Stimulated activated naive CD8-positive, alpha-beta T cell treated with anti-CD3 and anti-CD28 coated beads, Interleukin-15, amount 100 ng/mL, for 72 hours (primary cell): Measurements from ENCODE around the gene RAB17.
"Not testable (repeated sequence)": the region's sequence is repeated elsewhere in the genome, so short reads cannot be mapped to it uniquely, and the experiment has no call there.

Experiments used
- ATAC-seq: fragments of 150-1000 bp; cut with Tn5 transposase; 2 replicates; pipeline ENCODE4 v1.10.0; 2021; ENCODE audit warnings: mild to moderate bottlenecking, moderate library complexity
- DNase-seq, 2 donors: peaks; one replicate each; pipeline ENCODE4 v3.0.0; 2021 to 2022
- H3K27ac Mint-ChIP-seq, 2 donors: one replicate each; pipeline ENCODE4 v1.8.0; 2022; ENCODE audit warnings: mild to moderate bottlenecking in 2 of 2, mixed read lengths in 2 of 2, moderate library complexity in 2 of 2
- H3K27me3 Mint-ChIP-seq: one replicate; pipeline ENCODE4 v1.8.0; 2022; ENCODE audit warnings: mixed read lengths
- H3K4me1 Mint-ChIP-seq: one replicate; pipeline ENCODE4 v1.8.0; 2022; ENCODE audit warnings: mild to moderate bottlenecking, mixed read lengths
- H3K4me3 Mint-ChIP-seq, 2 donors: one replicate each; pipeline ENCODE4 v1.8.0; 2022; ENCODE audit warnings: mild to moderate bottlenecking in 2 of 2, mixed read lengths in 2 of 2, moderate library complexity in 1 of 2
- H3K9me3 Mint-ChIP-seq, 2 donors: one replicate each; pipeline ENCODE4 v1.8.0; 2022; ENCODE audit warnings: mixed read lengths in 2 of 2

RAB17 gene

GRCh38 chr2:237596520-237597195, 6.1 kb upstream of the RAB17 start:
- Mint-ChIP-seq H3K9me3 (no peaks in the 10 kb centered on the region), H3K4me1 (peaks cover 12% of the 10 kb centered on the region), H3K27me3 (no peaks in the 10 kb centered on the region), H3K4me3 (no peak overlapping the region), H3K27ac (peak overlapping the region in 1 of 2 donors; percentile 81)
- peak; percentile 5 for ATAC-seq
- DNase-seq = no peak

- Mint-ChIP-seq H3K4me1 (peaks cover 19% of the 10 kb centered on the region), H3K27ac (peak overlapping the region in 1 of 2 donors; percentile 81)
- not testable (repeated sequence) for DNase-seq, ATAC-seq, H3K9me3 Mint-ChIP-seq, H3K4me3 Mint-ChIP-seq, H3K27me3 Mint-ChIP-seq
Observed at GRCh38 chr2:237595829-237596519, 5.4 kb upstream of the RAB17 start.

GRCh38 chr2:237594514-237594871, 4.0 kb upstream of the RAB17 start:
- Mint-ChIP-seq H3K4me1 (peaks cover 30% of the 10 kb centered on the region), H3K9me3 (no peaks in the 10 kb centered on the region), H3K27me3 (no peaks in the 10 kb centered on the region), H3K27ac (no peak overlapping the region), H3K4me3 (no peak overlapping the region)
- ATAC-seq (no peak), DNase-seq (no peak)

DNA sequence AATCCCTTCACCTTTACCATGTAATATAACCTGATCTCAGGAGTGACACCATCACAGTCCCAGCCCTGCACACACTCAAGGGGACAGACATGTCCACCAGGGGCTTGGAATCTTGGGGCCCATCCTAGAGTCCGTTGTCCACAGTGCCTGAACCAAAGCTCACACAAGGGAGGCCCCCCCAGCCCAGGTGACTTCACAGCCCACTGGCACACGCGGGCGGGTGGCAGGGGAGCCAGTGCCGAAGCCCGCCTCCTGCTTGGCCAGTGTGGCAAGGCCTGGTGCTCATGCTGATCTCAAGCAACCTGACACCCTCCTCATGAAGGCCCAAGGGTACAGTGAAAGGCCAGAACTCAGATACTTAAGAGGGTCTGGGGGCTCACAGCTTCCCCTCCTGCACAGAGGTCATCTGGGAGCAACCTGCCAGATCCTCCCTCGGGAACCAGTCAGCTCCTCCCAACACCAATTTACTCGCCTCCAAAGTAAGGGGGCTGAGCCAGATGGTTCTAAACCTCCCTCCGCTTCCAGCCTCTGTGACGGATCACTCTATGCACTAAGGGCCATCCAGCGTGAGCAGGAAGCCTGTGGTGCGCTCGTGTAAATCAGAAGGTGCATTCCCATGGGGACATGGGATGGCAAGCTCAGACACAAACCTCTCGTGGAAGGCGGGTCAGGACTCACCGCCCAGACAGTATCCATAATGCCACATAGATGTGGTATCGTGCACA, 3.2 kb upstream of the RAB17 start:
- Mint-ChIP-seq H3K4me3 (no peak overlapping the region), H3K4me1 (peaks cover 28% of the 10 kb centered on the region), H3K27ac (peak overlapping the region in 1 of 2 donors; percentile 14), H3K27me3 (no peaks in the 10 kb centered on the region), H3K9me3 (no peaks in the 10 kb centered on the region)
- DNase-seq (no peak), ATAC-seq (no peak)

GRCh38 chr2:237593036-237593435, 2.5 kb upstream of the RAB17 start:
- H3K4me1 Mint-ChIP-seq = peaks cover 21% of the 10 kb centered on the region
- H3K27me3 Mint-ChIP-seq = no peaks in the 10 kb centered on the region
- no peak overlapping the region for H3K27ac Mint-ChIP-seq
- no peaks in the 10 kb centered on the region for H3K9me3 Mint-ChIP-seq
- no peak overlapping the region for H3K4me3 Mint-ChIP-seq
- no peak for ATAC-seq
- DNase-seq = no peak

DNA sequence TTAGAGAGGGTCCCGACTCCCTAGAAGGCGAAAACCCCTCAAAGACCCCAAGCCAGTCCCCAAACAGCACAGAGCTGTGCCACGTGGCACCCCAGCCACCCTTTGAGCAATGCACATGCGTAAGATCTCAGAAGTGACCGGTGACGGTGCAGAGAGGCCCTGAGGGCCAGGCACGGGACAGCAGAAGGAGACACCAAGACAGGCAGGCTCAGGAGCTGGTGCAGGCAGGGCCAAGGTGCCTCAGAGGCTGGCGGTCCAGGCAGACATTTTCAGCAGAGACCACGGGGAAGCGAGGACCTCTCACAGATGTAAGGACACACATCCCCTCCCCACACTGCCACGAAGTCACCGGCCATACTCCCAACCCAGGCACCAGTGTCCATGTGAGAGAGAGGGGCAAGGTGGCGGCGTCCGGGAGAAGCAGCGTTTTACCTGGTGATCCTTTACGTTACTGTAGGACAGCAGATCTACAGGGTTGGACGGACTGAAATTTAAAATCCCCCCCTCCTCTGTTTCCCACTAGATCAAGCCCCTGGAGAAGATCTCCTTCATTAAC, 2.0 kb upstream of the RAB17 start:
- peak overlapping the region in 1 of 2 donors; percentile 46 for H3K27ac Mint-ChIP-seq
- ATAC-seq (no peak), DNase-seq (no peak)
- H3K9me3 Mint-ChIP-seq = no peaks in the 10 kb centered on the region
- no peak overlapping the region for H3K4me3 Mint-ChIP-seq
- H3K27me3 Mint-ChIP-seq = no peaks in the 10 kb centered on the region
- H3K4me1 Mint-ChIP-seq = peaks cover 21% of the 10 kb centered on the region

GRCh38 chr2:237591141-237591881, 777 bp upstream of the RAB17 start:
- H3K4me1 Mint-ChIP-seq = peaks cover 21% of the 10 kb centered on the region
- H3K27ac Mint-ChIP-seq = peak overlapping the region in 1 of 2 donors; percentile 3
- DNase-seq = no peak
- ATAC-seq = peak; percentile 27
- no peaks in the 10 kb centered on the region for H3K27me3 Mint-ChIP-seq
- H3K4me3 Mint-ChIP-seq = peak overlapping the region in 1 of 2 donors; percentile 33
- no peaks in the 10 kb centered on the region for H3K9me3 Mint-ChIP-seq

DNA sequence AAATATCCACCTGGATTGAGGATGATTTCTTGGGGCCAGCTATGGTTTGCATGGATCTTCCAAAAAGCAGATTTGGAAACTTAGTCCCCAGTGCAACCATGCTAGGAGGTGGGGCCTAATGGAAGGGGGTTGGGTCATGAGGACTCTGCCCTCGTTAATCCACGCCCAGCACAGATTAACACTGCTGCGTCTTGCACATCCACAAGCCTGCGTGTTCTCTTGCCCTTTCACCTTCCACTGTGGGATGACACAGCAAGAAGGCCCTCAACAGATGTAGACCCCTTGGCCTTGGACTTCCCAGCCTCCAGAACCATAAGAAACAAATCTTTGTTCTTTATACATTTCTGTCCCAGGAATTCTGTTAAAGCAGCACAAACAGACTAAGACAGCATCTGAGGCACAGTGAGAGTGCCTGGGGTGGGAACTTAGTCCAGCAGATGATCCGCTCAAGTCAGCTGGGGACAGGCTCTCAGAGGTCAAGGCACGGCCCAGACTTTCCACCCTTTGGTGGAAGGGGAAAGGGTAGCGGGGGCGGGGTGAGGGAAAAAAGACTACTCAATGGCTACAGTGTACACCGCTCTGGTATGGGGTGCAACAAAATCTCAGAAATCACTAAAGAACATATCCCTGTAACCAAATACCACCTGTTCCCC, 2.4 kb downstream of the RAB17 start:
- Mint-ChIP-seq H3K4me1 (peaks cover 21% of the 10 kb centered on the region), H3K27me3 (no peaks in the 10 kb centered on the region), H3K9me3 (no peaks in the 10 kb centered on the region), H3K27ac (no peak overlapping the region), H3K4me3 (no peak overlapping the region)
- no peak for ATAC-seq
- DNase-seq = no peak

DNA sequence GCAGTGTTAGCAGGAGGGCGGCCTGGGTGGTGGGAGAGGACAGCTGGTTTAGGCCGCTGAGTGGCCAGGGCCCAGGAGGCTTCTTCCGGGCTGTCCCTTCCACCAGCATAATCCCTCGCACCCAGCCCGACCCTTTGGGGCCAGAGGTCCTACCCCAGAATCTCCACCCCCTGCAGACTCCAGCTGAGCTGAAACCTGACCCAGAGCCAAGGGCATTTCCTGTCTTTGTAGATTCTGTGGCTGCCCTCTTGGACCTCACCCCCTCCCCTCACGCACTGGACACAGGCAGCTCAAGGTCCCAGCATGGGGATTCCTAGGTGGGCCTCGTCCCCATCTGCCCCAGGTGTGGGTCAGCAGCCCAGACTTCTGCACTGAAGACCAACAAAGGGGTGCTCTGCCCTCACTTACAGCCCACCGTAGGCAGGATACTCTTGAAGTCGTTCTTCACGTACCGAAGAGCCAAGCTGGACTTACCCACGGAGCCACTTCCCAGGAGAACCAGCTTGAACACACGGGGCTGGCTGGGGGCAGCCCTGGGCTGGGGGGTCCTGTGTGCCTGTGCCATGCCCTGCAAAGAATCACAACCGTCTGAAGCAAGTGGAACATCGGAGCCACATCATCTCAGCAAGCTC, 4.8 kb downstream of the RAB17 start:
- Mint-ChIP-seq H3K9me3 (no peaks in the 10 kb centered on the region), H3K4me3 (no peak overlapping the region), H3K27me3 (no peaks in the 10 kb centered on the region), H3K27ac (no peak overlapping the region), H3K4me1 (peaks cover 19% of the 10 kb centered on the region)
- no peak for DNase-seq
- ATAC-seq = no peak

DNA sequence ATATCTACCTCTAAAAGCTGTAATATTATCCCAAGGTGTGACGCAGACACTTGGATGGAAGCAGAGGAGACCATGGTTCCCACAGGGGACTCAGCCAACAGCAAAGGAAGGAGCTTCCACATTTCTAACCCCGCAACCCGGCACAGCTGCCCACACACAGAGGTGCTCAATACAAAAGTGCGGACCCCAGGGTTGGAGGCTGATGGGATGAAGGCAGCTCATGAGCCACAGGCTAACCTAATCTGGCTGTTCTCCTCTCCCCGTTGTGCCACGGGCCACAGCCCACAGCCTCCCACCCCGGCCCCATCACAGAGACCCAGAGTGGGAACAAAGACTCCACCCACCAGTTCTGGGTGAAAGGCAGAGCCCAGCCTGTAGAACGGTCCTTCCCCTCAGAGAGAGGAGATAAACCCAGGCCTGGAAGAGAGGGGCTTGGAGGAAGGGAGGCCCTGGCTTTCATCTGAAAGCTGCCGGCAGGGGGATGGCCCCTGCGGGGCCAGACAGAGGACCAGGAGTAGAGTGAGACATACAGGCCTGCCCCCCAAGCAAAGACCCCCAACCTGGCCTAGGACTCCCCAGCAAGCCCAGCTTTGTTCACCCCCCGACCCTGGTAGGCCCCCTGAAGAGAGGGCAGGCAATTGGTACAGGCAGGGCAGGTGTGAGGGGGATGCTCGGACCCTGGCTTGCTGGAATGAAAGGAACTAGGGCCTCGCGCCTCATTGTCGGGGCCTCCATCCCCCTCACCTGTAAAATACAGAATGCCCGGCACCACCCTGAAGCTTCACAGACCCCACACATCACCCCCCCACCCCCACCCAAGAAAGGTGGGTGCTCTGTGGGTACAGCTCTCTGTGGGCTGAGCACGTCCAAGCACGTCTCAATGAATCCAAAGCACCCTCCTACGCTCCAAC, 6.9 kb downstream of the RAB17 start:
- H3K27ac Mint-ChIP-seq = no peak overlapping the region
- peaks cover 11% of the 10 kb centered on the region for H3K4me1 Mint-ChIP-seq
- no peaks in the 10 kb centered on the region for H3K9me3 Mint-ChIP-seq
- no peaks in the 10 kb centered on the region for H3K27me3 Mint-ChIP-seq
- no peak for DNase-seq
- no peak for ATAC-seq
- no peak overlapping the region for H3K4me3 Mint-ChIP-seq

- Mint-ChIP-seq H3K9me3 (no peaks in the 10 kb centered on the region), H3K4me1 (peaks cover 11% of the 10 kb centered on the region), H3K27ac (peak overlapping the region in 1 of 2 donors; percentile 76), H3K27me3 (no peaks in the 10 kb centered on the region), H3K4me3 (peak overlapping the region; percentile 3 to 12)
- DNase-seq = peak; percentile 55 to 81
- peak; percentile 95 for ATAC-seq
Observed at GRCh38 chr2:237581751-237582746, 8.5 kb downstream of the RAB17 start.

GRCh38 chr2:237581326-237581725, 9.2 kb downstream of the RAB17 start:
- peaks cover 11% of the 10 kb centered on the region for H3K4me1 Mint-ChIP-seq
- H3K27me3 Mint-ChIP-seq = no peaks in the 10 kb centered on the region
- H3K27ac Mint-ChIP-seq = no peak overlapping the region
- peak overlapping the region; percentile 3 to 12 for H3K4me3 Mint-ChIP-seq
- ATAC-seq (no peak), DNase-seq (no peak)
- H3K9me3 Mint-ChIP-seq = no peaks in the 10 kb centered on the region
